ENCODE results near the gene SUN1. TPM values are rescaled to one million over a fixed set of nuclear protein-coding genes. Genes with fewer than 3 reads are reported as not detected.

SUN1 gene
- total and polyA plus RNA-seq, 2 donors (not counting 3 experiments of a cell fraction or from before 2014, with no cell fraction given): 158 to 410 TPM

DNA sequence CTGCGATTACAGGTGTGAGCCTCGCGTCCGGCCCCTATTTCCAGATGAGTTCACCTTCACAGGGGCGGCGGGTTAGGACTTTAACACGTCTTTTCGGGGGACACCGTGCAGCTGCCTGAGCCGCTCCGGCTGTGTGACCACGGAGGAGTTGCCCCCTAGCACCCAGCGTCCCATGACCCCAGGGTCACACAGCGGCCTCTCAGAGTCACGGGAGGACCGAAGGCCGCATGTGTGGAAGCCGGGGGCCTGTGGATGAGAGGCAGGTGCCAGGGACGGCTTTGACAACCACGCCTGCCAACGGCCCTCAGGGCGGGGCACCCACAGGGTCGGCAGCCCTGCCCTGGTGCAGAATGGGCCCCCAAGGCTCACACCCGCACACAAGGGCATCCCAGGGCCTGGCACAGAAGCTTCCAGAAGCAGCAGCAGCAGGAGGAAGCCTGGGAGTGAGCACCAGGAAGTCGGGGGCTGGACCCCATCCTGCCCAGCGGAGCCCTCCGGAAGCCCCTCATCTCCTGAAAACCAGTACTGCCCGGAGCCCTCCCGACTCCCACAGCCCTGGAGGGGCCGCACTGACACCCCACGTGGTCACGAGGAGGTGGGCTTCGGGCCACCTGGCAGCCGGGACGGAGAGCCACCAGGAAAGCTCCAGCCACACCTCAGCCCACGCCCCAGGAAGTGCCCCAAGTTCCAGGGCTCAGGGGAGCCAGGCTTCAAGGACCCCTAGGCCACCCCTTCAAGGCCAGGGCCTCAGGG is 89.5 kb downstream of the SUN1 start:
- Histone ChIP-seq H3K27ac (ENCODE audit: insufficient read depth, low read depth, low read length) (no peak overlapping the region), H3K4me1 (ENCODE audit: control insufficient read depth, extremely low read depth, insufficient read depth, low read length) (peaks cover 11% of the 10 kb centered on the region), H3K79me2 (ENCODE audit: control insufficient read depth, insufficient read depth, low read length) (no peaks in the 10 kb centered on the region), H3K36me3 (ENCODE audit: control insufficient read depth in 2 of 2, extremely low read depth in 1 of 2, insufficient read depth in 2 of 2, low read length in 2 of 2) (no peaks in the 10 kb centered on the region), H3K4me2 (ENCODE audit: insufficient read depth, low read length) (no peak overlapping the region), H3K9me1 (replicated peaks; ENCODE audit: control insufficient read depth, extremely low read depth, insufficient read depth, low read length) (no peaks in the 10 kb centered on the region), H3K9ac (replicated peaks; ENCODE audit: extremely low read depth, insufficient read depth, low read length) (no peak overlapping the region), H3K4me3 (replicated peaks in 1 of 3; ENCODE audit: insufficient read depth in 1 of 3, low read depth in 1 of 3, low read length in 3 of 3) (no peak overlapping the region), H3K27me3 (ENCODE audit: control insufficient read depth in 2 of 2, insufficient read depth in 2 of 2, low read length in 2 of 2) (no peaks in the 10 kb centered on the region), H3K9me3 (replicated peaks; ENCODE audit: control insufficient read depth, insufficient read depth, low read length) (no peaks in the 10 kb centered on the region), H2AFZ (ENCODE audit: low read depth, low read length) (peak overlapping the region; percentile 53), H4K20me1 (replicated peaks; ENCODE audit: control insufficient read depth, extremely low read depth, insufficient read depth, low read length) (no peaks in the 10 kb centered on the region)
- FAIRE-seq (no peak), DNase-seq (ENCODE audit: low read depth, low spot score) (no peak)
- BruUV-seq (replicated peaks): no TSS peak
- ChIA-PET CTCF (no interaction called here), POLR2A (no interaction called here)
- intact Hi-C loops (cut with micrococcal nuclease): no loop called here
- dilution Hi-C loops (cut with MboI; ENCODE audit: extremely low pct_ligation_motif_present, low sequenced_read_pairs): no loop called here
- TF ChIP-seq MAX (IDR thresholded peaks at IDR 0.05; ENCODE audit: insufficient read depth, insufficient read length) (no peak), GATA2 (IDR thresholded peaks at IDR 0.05; ENCODE audit: insufficient read depth, insufficient read length, low read depth, low read length) (no peak)

DNA sequence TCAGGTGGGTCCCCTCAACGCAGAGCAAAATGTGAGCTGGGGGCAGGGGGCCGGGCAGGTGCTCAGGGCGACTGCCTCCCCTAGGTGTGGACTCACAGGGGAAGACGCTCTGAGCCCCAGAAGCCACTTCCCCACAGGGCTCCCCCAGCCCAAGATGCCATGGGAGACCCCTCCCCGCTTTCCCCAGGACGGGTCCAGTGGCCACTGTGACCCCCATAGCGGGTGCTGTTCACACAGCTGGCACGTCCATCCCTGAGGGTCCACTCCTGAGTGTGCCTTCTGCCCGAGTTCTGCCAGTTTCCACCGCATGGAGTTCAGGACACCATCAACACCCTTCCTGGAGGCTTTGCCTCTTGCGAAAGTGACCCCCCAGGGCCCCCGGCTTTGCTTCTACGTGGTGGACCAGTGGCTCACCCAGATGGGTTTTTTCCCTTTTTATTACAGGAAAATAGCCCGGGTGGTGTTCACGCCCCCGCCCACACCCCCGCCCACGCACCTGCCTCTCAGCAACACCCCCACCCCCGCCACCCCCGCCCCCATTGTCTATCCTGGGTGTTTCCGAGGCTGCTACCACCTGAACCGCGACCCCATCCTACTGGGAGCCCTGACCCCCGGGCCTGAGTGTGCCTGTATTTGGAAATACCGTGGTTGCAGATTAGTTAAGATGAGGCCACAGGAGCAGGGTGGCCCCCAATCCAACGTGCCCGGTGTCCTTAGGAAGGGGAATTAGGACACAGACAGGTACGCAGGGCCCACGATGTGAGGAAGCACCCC is 90.2 kb downstream of the SUN1 start:
- no TSS peak for BruUV-seq (replicated peaks)
- no peaks in the 10 kb centered on the region for H3K79me2 ChIP-seq (ENCODE audit: control insufficient read depth, insufficient read depth, low read length)
- no peak for TF ChIP-seq MAX (IDR thresholded peaks at IDR 0.05; ENCODE audit: insufficient read depth, insufficient read length)
- TF ChIP-seq, protein P1, sequence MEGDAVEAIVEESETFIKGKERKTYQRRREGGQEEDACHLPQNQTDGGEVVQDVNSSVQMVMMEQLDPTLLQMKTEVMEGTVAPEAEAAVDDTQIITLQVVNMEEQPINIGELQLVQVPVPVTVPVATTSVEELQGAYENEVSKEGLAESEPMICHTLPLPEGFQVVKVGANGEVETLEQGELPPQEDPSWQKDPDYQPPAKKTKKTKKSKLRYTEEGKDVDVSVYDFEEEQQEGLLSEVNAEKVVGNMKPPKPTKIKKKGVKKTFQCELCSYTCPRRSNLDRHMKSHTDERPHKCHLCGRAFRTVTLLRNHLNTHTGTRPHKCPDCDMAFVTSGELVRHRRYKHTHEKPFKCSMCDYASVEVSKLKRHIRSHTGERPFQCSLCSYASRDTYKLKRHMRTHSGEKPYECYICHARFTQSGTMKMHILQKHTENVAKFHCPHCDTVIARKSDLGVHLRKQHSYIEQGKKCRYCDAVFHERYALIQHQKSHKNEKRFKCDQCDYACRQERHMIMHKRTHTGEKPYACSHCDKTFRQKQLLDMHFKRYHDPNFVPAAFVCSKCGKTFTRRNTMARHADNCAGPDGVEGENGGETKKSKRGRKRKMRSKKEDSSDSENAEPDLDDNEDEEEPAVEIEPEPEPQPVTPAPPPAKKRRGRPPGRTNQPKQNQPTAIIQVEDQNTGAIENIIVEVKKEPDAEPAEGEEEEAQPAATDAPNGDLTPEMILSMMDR (IDR thresholded peaks at IDR 0.05; ENCODE audit: extremely low read depth in 1 of 2, insufficient read depth in 1 of 2, low read depth in 1 of 2, low read length in 2 of 2): no peak
- POLR2A ChIA-PET: no interaction called here
- dilution Hi-C loops (cut with MboI; ENCODE audit: extremely low pct_ligation_motif_present, low sequenced_read_pairs): no loop called here
- FAIRE-seq: no peak
- H3K9me1 ChIP-seq (replicated peaks; ENCODE audit: control insufficient read depth, extremely low read depth, insufficient read depth, low read length): no peaks in the 10 kb centered on the region
- peaks cover 11% of the 10 kb centered on the region for H3K4me1 ChIP-seq (ENCODE audit: control insufficient read depth, extremely low read depth, insufficient read depth, low read length)
- no peaks in the 10 kb centered on the region for H3K9me3 ChIP-seq (replicated peaks; ENCODE audit: control insufficient read depth, insufficient read depth, low read length)
- no peak for DNase-seq (ENCODE audit: low read depth, low spot score)
- no peaks in the 10 kb centered on the region for H3K27me3 ChIP-seq (ENCODE audit: control insufficient read depth in 2 of 2, insufficient read depth in 2 of 2, low read length in 2 of 2)
- H3K4me3 ChIP-seq (replicated peaks in 1 of 3; ENCODE audit: insufficient read depth in 1 of 3, low read depth in 1 of 3, low read length in 3 of 3): no peak overlapping the region
- no peak overlapping the region for H2AFZ ChIP-seq (ENCODE audit: low read depth, low read length)
- H3K27ac ChIP-seq (ENCODE audit: insufficient read depth, low read depth, low read length): no peak overlapping the region
- intact Hi-C loops (cut with micrococcal nuclease): no loop called here
- H3K36me3 ChIP-seq (ENCODE audit: control insufficient read depth in 2 of 2, extremely low read depth in 1 of 2, insufficient read depth in 2 of 2, low read length in 2 of 2): no peaks in the 10 kb centered on the region
- H3K4me2 ChIP-seq (ENCODE audit: insufficient read depth, low read length): no peak overlapping the region
- CTCF ChIA-PET: no interaction called here
- H3K9ac ChIP-seq (replicated peaks; ENCODE audit: extremely low read depth, insufficient read depth, low read length): no peak overlapping the region
- H4K20me1 ChIP-seq (replicated peaks; ENCODE audit: control insufficient read depth, extremely low read depth, insufficient read depth, low read length): no peaks in the 10 kb centered on the region

Measured in endothelial cell of umbilical vein (primary cell).